A549 (cell line): ENCODE results near the gene NCOA6. TPM values are rescaled to one million over a fixed set of nuclear protein-coding genes. Genes with fewer than 3 reads are reported as not detected.
"Not testable (repeated sequence)": the region's sequence is repeated elsewhere in the genome, so short reads cannot be mapped to it uniquely, and the experiment has no call there.

Source experiments
- ATAC-seq, 2 experiments: fragments of 200-7000 bp in 1 of 2; fragments of >200 bp in 1 of 2; cut with Nextera tagmentation in 1 of 2; cut with Tn5 transposase in 1 of 2; 3 replicates each; pipeline versions ENCODE4 v1.8.0 to v1.9.1; 2018 to 2020; ENCODE audit warnings: mild to moderate bottlenecking in 1 of 2, moderate library complexity in 1 of 2
- CTCF ChIA-PET: fragments of 300-600 bp; sonication (Branson Sonifier 250); formaldehyde crosslinking; extraction: SDS; loops from one replicate; lab custom pipeline; 2021; ENCODE audit warnings: antibody characterized with exemption, inconsistent platforms; lab: Yijun Ruan, JAX
- POLR2A ChIA-PET: fragments of 350-600 bp; formaldehyde crosslinking; extraction: SDS; loops from one replicate; lab custom pipeline; 2021; ENCODE audit warnings: antibody characterized with exemption, inconsistent platforms; lab: Yijun Ruan, JAX
- DNase-seq, 2 experiments: peaks; one replicate each; pipeline versions ENCODE4 v3.0.0 to v3.0.0-alpha.2; 2011 to 2016; ENCODE audit warnings: low read depth in 1 of 2, low spot score in 1 of 2
- FAIRE-seq: peaks from 2 replicates; lab custom pipeline; 2011; peaks lifted over from hg19 to GRCh38; lab: Jason Lieb, UNC
- H3K27ac ChIP-seq, 2 experiments: fragments of >200 bp; sonication (Bioruptor Twin); formaldehyde crosslinking; 3 replicates each; pipeline ENCODE4 v1.5.1; 2016 to 2017
- H3K4me1 ChIP-seq: fragments of >200 bp; sonication (Bioruptor Twin); formaldehyde crosslinking; 3 replicates; pipeline ENCODE4 v1.6.1; 2016
- H3K4me2 ChIP-seq: fragments of >200 bp; sonication (Bioruptor Twin); formaldehyde crosslinking; 3 replicates; pipeline ENCODE4 v1.6.1; 2016
- H3K4me3 ChIP-seq: fragments of >200 bp; sonication (Bioruptor Twin); formaldehyde crosslinking; 3 replicates; pipeline ENCODE4 v1.5.1; 2016
- H3K9me3 ChIP-seq: fragments of >200 bp; sonication (Bioruptor Twin); formaldehyde crosslinking; 3 replicates; pipeline ENCODE4 v1.6.1; 2016
- CBX2 ChIP-seq: fragments of 200-600 bp; sonication (generic); IDR thresholded peaks from 2 replicates; pipeline ENCODE4 v1.6.1; 2016; ENCODE audit warnings: low read depth, mild to moderate bottlenecking, borderline replicate concordance
- CBX8 ChIP-seq: fragments of 200-600 bp; sonication (generic); IDR thresholded peaks from 2 replicates; pipeline ENCODE4 v1.6.1; 2016
- CHD2 ChIP-seq: fragments of 150-350 bp; IDR thresholded peaks from 2 replicates; pipeline ENCODE4 v1.6.1; 2014; ENCODE audit warnings: low read length; ENCODE audit not compliant: partially characterized antibody
- EHF ChIP-seq: fragments of 250-450 bp; sonication (Bioruptor Pico); IDR thresholded peaks from 2 replicates; pipeline ENCODE4 v1.5.0; 2020; ENCODE audit warnings: mild to moderate bottlenecking
- ESRRA ChIP-seq: fragments of 150-350 bp; IDR thresholded peaks from 2 replicates; pipeline ENCODE4 v1.6.1; 2014; ENCODE audit warnings: mild to moderate bottlenecking, low read length, borderline replicate concordance
- FOSB ChIP-seq: fragments of 250-450 bp; sonication (Bioruptor Pico); IDR thresholded peaks from 2 replicates; pipeline ENCODE4 v1.5.0; 2020; ENCODE audit warnings: mild to moderate bottlenecking, moderate library complexity
- HEYL ChIP-seq: fragments of 250-450 bp; sonication (Bioruptor Pico); IDR thresholded peaks from 2 replicates; pipeline ENCODE4 v1.8.0; 2021; ENCODE audit warnings: mild to moderate bottlenecking, moderate library complexity
- NR3C1 ChIP-seq: fragments of >200 bp; sonication (Bioruptor Twin); formaldehyde crosslinking; IDR thresholded peaks from 3 replicates; pipeline ENCODE4 v1.6.1; 2017
- PHF8 ChIP-seq: fragments of 200-600 bp; sonication (generic); IDR thresholded peaks from 2 replicates; pipeline ENCODE4 v1.6.1; 2016; ENCODE audit warnings: low read depth, mild to moderate bottlenecking, antibody characterized with exemption, moderate library complexity, borderline replicate concordance
- TFCP2L1 ChIP-seq: fragments of 250-450 bp; sonication (Bioruptor Pico); IDR thresholded peaks from 2 replicates; pipeline ENCODE4 v1.5.0; 2021; ENCODE audit warnings: mild to moderate bottlenecking
- TP53 ChIP-seq: fragments of 250-450 bp; sonication (Bioruptor Pico); IDR thresholded peaks from 2 replicates; pipeline ENCODE4 v1.5.0; 2021; ENCODE audit warnings: mild to moderate bottlenecking, moderate library complexity
- ZC3H11A ChIP-seq: fragments of 450-650 bp; IDR thresholded peaks from 2 replicates; pipeline ENCODE4 v1.6.1; 2014; ENCODE audit warnings: antibody characterized with exemption, mild to moderate bottlenecking
- ZFP36 ChIP-seq: fragments of 450-650 bp; IDR thresholded peaks from 2 replicates; pipeline ENCODE4 v1.6.1; 2014; ENCODE audit warnings: borderline replicate concordance; ENCODE audit not compliant: partially characterized antibody
- WGBS: methylation state at CpG from one replicate; pipeline ENCODE4 v1.1.6; 2017; ENCODE audit errors: missing lambda C conversion rate; 5-methylcytosine and 5-hydroxymethylcytosine counted together
- polyA plus RNA-seq, 4 experiments: library from polyadenylated mRNA; depleted of rRNA in 3 of 4; stranded (reverse); fragments of >200 nt; fragmentation: RNase III in 1 of 4; extraction: RNeasy Plus Mini Kit Qiagen cat#74134 plus additional on column Dnase treatment in 1 of 4; gene quantifications; 2 replicates in 3 of 4; 3 replicates in 1 of 4; pipeline ENCODE4 v1.2.3, GENCODE V29; 2011 to 2017
- TF ChIP-seq, protein P1 (sequence below): IDR thresholded peaks from 2 replicates; pipeline ENCODE4 v1.6.1; 2012
- TF ChIP-seq, protein P2 (sequence below): IDR thresholded peaks from 2 replicates; pipeline ENCODE4 v1.6.1; 2012
- TF ChIP-seq, protein P3 (sequence below): IDR thresholded peaks from 2 replicates; pipeline ENCODE4 v1.6.1; 2012; ENCODE audit warnings: low read depth, borderline replicate concordance

The NCOA6 gene
- polyA plus RNA-seq, 2 of the 4 experiments (the other 2 are of a cell fraction): 15.8 to 18.0 TPM

- FAIRE-seq: no peak
- CTCF ChIA-PET: interaction anchor here (1.4 to 2.5 kb wide), 5 partner anchors 16 to 40 kb away, joined by 3 to 12 read pairs (median 5); no protein-coding TSS in a partner anchor
- Histone ChIP-seq H3K4me3 (no peak overlapping the region), H3K27ac (no peak overlapping the region), H3K4me1 (no peaks in the 10 kb centered on the region), H3K4me2 (no peak overlapping the region), H3K9me3 (no peaks in the 10 kb centered on the region)
- POLR2A ChIA-PET: no interaction called here
- DNase-seq: no peak
- ATAC-seq: no peak
- no peak for TF ChIP-seq ZC3H11A
- peak; percentile 35 for TF ChIP-seq ZFP36
- WGBS: 91% methylated on average over 2 of the region's 2 CpGs
These were observed 96.0 kb downstream of the NCOA6 start for GRCh38 chr20:34729416-34729815.

DNA sequence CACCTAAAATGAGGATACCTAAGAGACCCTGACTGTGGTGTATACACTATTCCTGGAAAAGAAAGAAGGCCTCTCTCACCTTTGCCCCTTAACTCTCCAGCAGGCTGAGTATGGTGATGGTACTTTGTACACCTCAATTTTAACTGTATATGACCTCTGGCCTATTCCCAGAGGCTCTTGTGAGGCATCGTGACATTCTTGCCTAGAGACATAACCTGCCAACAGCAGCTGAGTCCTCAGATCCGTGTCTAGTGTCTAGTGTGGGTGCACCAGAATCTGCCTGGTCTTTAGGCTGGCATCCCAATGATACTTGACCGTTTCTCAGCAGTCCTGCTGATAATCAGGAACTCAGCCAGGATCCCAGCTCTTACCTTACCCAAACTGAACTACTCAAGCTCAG, 101.3 kb downstream of the NCOA6 start:
- ATAC-seq (no peak), FAIRE-seq (no peak), DNase-seq (no peak)
- no peak overlapping the region for H3K4me3 ChIP-seq
- no peaks in the 10 kb centered on the region for H3K4me1 ChIP-seq
- no peak overlapping the region for H3K27ac ChIP-seq
- ChIA-PET CTCF (interaction anchor here (0.6 to 2.7 kb wide), 6 partner anchors 8 to 162 kb away, joined by 3 to 6 read pairs (median 3); no protein-coding TSS in a partner anchor), POLR2A (no interaction called here)
- H3K4me2 ChIP-seq: no peak overlapping the region
- no peaks in the 10 kb centered on the region for H3K9me3 ChIP-seq
- TF ChIP-seq NR3C1 (no peak), HEYL (CRISPR knock-in tag) (no peak)
- TF ChIP-seq, protein P1, sequence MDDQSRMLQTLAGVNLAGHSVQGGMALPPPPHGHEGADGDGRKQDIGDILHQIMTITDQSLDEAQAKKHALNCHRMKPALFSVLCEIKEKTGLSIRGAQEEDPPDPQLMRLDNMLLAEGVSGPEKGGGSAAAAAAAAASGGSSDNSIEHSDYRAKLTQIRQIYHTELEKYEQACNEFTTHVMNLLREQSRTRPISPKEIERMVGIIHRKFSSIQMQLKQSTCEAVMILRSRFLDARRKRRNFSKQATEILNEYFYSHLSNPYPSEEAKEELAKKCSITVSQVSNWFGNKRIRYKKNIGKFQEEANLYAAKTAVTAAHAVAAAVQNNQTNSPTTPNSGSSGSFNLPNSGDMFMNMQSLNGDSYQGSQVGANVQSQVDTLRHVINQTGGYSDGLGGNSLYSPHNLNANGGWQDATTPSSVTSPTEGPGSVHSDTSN: no peak
- TF ChIP-seq, all 56 proteins: peak for 0
- 87% methylated on average over 3 of the region's 3 CpGs for WGBS

DNA sequence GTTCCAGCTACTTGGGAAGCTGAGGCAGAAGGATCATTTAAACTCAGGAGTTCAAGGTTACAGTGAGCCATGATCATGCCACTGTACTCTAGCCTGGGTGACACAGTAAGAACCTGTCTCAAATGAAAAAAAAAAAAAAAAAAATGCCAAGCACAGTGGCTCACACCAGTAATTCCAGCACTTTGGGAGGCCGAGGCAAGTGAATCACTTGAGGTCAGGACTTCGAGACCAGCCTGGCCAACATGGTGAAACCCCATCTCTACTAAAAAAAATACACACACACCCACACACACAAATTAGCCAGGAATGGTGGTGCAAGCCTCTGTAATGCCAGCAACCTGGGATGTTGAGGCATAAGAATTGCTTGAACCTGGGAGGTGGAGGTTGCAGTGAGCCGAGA, 102.9 kb downstream of the NCOA6 start:
- ATAC-seq, POLR2A ChIA-PET: not testable (repeated sequence)

GRCh38 chr20:34720266-34720665, 105.2 kb downstream of the NCOA6 start:
- Histone ChIP-seq H3K4me1 (no peaks in the 10 kb centered on the region), H3K4me3 (no peak overlapping the region), H3K9me3 (no peaks in the 10 kb centered on the region)
- WGBS: 79% methylated on average over 2 of the region's 2 CpGs
- no peak for TF ChIP-seq TP53
- no peak for TF ChIP-seq HEYL (CRISPR knock-in tag)
- no peak for TF ChIP-seq FOSB (CRISPR knock-in tag)
- TF ChIP-seq, protein P2, sequence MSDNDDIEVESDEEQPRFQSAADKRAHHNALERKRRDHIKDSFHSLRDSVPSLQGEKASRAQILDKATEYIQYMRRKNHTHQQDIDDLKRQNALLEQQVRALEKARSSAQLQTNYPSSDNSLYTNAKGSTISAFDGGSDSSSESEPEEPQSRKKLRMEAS: no peak
- no peak for TF ChIP-seq EHF
- no peak for TF ChIP-seq TFCP2L1 (CRISPR knock-in tag)
- no peak for TF ChIP-seq CBX8
- no peak for TF ChIP-seq ESRRA
- TF ChIP-seq, protein P3, sequence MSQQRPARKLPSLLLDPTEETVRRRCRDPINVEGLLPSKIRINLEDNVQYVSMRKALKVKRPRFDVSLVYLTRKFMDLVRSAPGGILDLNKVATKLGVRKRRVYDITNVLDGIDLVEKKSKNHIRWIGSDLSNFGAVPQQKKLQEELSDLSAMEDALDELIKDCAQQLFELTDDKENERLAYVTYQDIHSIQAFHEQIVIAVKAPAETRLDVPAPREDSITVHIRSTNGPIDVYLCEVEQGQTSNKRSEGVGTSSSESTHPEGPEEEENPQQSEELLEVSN: no peak
- no peak for TF ChIP-seq CBX2
- TF ChIP-seq CHD2: no peak
- no peak for TF ChIP-seq PHF8
- TF ChIP-seq, all 56 proteins: peak for 0
- Histone ChIP-seq H3K4me2 (no peak overlapping the region), H3K27ac (no peak overlapping the region)
- ChIA-PET POLR2A (no interaction called here), CTCF (interaction anchor here (0.9 to 3.0 kb wide), 6 partner anchors 9 to 183 kb away, joined by 3 to 12 read pairs (median 5); no protein-coding TSS in a partner anchor)
- ATAC-seq (no peak), DNase-seq (no peak), FAIRE-seq (no peak)

More for the DNA sequence above, 102.9 kb downstream of the NCOA6 start:
- H3K27ac ChIP-seq, H3K4me2 ChIP-seq, DNase-seq, FAIRE-seq, H3K4me1 ChIP-seq, H3K4me3 ChIP-seq, H3K9me3 ChIP-seq: not testable (repeated sequence)
- WGBS: 93% methylated on average over 3 of the region's 3 CpGs
- CTCF ChIA-PET: interaction anchor here (1.3 to 2.7 kb wide), 2 partner anchors 11 to 47 kb away, joined by 4 to 6 read pairs; no protein-coding TSS in a partner anchor

DNA sequence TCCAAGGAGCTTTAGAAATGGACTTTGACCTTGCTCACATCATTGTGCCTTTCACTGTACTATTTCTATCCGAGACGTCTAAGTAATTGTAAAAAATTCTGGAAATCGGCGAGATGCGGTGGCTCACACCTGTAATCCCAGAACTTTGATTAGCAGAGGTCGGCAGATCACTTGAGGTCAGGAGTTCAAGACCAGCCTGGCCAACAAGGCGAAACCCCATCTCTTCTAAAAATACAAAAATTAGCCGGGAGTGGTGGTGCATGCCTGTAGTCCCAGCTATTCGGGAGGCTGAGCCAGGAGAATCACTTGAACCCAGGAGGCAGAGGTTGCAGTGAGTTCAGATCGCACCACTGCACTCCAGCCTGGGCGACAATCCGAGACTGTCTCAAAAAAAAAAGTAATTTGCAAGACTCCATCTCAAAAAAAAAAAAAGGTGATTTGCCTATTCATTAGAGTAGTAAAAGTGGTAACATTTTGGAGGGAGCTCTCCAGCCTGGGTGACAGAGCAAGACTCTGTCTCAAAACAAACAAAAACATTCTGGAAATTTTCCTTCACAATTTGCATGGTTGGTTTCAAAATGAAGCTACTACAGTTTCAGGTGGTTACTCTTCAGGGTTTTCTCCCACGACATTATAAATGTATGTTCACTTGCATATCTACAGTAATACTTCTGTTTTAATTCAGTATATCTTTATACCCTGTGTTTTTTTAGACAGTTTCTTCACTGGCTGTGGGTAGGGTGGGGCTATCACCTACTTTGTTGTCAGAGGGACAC, 106.0 kb downstream of the NCOA6 start:
- POLR2A ChIA-PET, H3K4me2 ChIP-seq: not testable (repeated sequence)

More for the DNA sequence above, 106.0 kb downstream of the NCOA6 start:
- H3K9me3 ChIP-seq, DNase-seq, H3K27ac ChIP-seq, H3K4me3 ChIP-seq, H3K4me1 ChIP-seq, FAIRE-seq, ATAC-seq: not testable (repeated sequence)
- 94% methylated on average over 13 of the region's 13 CpGs for WGBS
- CTCF ChIA-PET: interaction anchor here (1.3 to 3.0 kb wide), 4 partner anchors 9 to 140 kb away, joined by 3 to 12 read pairs (median 8); no protein-coding TSS in a partner anchor
